Activated naive CD4-positive, alpha-beta T cell treated with anti-CD3 and anti-CD28 coated beads for 36 hours (primary cell): ENCODE data around the gene SLC5A11. TPM values are rescaled to one million over a fixed set of nuclear protein-coding genes. Genes with fewer than 3 reads are reported as not detected.

Experiments used
- total RNA-seq, 2 experiments: library from RNA; stranded (reverse); gene quantifications; one replicate each; pipeline ENCODE4 v1.2.3, GENCODE V29; 2021

SLC5A11 gene
- total RNA-seq, 2 experiments from 2014 or later = not detected

Other genes starting within 250 kb of the SLC5A11 start
- gene TNRC6A, start 116.3 kb upstream of the SLC5A11 start, total RNA-seq = 10 to 100 TPM; 37.2 to 39.0 TPM
- gene ARHGAP17, start 169.4 kb downstream of the SLC5A11 start, total RNA-seq = 10 to 100 TPM; 48.6 to 49.2 TPM